GM19193 (cell line): ENCODE measurements around the gene FNBP1L.

Source experiments
- POLR2A ChIP-seq: IDR thresholded peaks from 4 replicates; pipeline ENCODE4 v1.6.1; 2011; ENCODE audit not compliant: insufficient read depth, insufficient read length; ENCODE audit errors: extremely low read depth

Gene FNBP1L

DNA sequence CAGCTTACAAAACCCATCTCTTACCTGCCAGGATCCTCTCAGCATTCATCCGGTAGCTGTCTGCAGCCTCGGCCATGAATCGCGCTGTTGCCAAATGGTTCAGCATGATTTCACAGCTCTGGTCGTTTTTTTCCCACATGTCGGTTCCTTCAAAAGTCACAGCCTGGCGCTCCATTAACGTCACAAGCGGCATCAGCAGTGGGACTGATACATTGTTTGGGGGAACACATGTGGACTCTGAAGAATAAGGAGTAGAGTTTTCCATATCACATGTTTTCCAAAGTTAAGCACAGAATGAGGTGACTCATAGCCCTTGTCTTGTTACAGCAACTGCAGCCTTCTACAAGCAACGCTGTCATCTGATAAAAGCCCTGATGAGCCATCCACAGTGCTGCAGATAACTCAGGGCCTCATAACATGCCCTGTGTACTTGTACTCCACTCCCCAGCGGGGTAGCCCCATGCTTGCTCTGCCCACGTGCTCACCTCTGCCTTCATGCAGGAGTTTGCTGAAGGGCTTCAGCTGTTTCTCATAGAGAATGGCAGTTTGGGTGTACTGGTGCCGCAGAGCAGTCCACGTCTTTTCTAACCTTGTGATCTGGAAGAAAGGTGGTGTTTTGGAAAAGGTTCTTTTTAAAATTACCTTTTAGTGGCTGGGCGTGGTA is 119.5 kb downstream of the FNBP1L start:
- TF ChIP-seq POLR2A, result no peak

DNA sequence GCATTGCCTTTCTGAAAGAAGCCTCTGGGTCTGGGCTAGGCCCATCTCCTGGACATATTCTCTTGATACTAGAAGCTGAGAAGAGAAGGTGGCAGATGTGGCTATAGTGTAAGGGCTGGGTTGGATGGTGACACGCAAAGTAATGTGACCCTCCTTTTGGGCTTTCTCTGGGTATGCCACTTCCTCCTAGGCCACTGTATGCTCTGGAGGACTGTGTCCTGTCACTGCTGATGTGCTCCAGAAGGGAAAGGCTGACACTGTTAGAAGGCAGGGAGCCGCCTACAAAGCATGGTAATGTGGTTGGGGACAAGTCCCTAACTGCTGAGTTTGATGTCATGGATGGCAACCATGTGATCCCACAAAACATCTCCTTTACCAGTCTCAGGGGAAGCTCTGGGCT is 121.6 kb downstream of the FNBP1L start:
- TF ChIP-seq POLR2A, result no peak

DNA sequence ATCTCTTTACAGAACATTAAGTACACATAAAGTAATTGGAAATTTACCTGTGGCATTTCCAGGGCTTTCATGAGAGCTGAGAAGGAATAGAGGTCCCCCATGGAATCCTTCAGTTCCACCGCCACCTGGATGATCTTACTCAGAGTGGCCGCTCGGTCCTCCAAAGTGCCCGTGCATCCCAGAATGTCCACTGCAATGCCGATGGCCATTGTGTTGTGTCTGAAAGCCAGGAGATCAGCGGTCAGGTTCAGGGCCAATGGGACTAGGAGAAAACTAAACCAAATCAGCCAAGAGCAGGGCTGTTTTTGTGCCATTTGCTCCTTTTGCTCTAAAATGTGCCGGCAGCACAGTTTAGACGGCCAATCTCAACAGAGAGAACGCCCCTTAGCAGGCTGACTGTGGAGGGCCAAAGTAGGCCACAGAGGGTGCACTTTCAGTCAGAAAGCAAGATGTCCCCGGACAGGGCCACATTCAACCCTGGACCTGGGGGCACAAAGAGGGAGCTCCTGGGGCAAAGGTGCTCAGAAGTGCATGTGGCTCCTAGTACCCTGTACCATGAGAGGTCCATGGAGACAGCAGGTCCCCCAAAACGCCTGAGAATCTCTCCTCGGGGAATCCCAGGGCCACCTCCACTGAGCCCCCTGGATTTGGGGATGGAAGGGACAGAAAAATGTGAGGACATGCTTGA is 123.8 kb downstream of the FNBP1L start:
- TF ChIP-seq POLR2A, result no peak

DNA sequence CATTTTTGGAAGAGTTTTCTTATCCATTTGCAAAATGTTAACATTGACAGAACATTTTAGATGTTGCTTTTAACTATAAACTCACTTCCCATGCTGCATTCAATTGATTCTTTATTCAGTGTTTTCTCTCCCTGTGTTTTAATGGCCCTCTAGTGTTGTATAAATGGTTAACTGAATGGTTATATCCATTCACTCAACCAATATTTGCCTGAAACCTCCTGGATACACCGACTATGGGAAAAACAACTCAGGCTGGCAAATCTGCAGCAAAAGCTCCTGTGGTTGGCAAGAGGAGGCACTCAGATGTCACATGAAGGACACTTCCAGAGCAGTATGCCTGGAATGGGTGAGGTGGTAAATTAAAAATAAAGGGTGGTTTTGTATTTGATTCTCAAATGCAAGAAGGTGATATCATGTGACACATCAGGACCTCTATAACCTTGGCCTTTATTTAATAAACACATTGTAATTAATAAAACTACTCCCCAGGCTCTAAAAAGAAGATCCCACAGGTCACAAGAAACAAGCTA is 126.1 kb downstream of the FNBP1L start:
- no peak for TF ChIP-seq POLR2A

DNA sequence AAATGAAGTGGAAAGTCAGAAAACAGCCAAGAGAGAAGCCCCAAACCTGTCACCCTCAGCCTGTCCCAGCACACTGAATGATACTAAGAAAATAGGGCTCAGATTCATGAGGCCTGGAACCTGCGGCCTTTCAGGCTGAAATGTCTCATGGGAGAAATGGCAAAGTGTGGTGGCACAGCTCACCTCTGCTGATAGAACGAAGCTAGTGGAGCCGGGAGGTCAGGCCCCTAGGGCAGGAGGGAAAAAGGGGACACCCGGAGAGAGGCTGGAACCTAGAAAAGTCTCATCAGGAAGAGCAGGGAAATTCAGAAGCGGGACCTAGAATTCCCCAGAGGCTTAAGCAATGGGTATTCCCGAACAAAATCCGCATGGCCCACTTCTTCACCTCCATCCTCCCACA is 126.6 kb downstream of the FNBP1L start:
- TF ChIP-seq POLR2A, result no peak

DNA sequence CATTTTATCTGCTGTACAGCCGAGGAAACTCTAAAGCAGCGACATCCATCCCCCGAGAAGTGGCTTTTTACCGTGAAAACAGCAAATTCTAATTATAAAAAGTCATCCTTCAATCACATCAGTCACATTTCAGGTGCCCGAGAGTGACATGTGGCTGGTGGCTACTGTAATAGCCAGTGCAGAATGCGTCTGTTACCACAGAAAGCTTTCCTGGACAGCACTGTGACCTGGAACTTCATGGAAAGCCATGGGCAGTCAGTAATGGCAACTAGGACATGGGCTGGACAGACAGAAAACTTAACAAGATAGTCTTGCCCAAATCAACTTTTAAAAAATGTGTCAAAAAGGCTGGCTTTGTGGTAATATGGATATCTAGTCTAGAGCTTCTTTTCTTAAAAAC is 127.1 kb downstream of the FNBP1L start:
- TF ChIP-seq POLR2A, result no peak

DNA sequence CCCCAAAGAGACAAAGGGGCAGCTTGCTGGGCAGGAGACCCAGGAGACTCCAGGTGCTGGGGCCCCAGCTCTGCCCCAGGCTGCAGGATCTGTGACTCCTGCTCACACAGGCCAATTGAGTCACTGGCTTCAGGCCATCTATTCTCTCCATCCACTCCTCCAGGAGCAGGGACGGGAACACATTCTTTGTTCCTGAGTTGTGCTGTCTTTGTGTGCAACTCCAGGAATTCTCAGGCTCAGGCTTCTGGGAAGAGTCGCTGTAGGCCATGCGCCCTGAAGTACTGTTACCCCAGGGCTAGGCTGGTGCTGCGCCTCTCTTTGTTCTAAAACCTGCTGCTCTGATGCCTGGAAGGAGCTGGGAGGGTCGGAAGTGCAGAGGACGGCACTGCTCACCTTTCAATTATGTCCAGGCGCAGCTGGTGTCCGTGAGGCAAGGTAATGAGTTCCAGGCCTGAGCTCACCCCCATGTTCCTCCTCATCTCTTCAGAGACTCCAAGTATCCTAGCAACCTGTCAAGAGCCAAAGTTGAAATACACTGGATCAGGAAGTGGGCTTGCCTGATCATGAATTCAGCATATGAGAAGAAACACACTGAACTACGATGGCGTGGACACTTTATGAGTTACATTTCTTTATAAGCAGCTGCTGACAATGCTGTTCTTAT is 127.8 kb downstream of the FNBP1L start:
- no peak for TF ChIP-seq POLR2A

DNA sequence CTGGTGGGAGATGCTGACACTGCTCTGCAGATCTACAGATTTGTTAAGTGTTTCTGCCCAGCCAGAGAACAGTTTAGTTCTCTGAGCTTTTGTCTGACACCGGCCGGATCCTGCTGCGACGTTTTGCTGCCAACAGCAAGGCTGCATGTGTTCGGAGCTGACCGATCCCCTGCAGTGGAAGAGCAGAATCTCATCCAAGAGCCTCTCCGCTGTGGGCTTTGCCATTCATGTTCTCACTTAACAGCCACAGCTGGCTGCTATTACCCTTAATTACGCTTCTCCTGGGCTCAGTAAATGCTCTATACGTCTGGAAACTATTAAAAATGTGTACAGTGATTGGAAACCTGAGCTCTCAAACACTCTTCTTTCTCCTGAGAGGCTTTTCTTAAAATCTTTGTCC is 128.4 kb downstream of the FNBP1L start:
- no peak for TF ChIP-seq POLR2A

DNA sequence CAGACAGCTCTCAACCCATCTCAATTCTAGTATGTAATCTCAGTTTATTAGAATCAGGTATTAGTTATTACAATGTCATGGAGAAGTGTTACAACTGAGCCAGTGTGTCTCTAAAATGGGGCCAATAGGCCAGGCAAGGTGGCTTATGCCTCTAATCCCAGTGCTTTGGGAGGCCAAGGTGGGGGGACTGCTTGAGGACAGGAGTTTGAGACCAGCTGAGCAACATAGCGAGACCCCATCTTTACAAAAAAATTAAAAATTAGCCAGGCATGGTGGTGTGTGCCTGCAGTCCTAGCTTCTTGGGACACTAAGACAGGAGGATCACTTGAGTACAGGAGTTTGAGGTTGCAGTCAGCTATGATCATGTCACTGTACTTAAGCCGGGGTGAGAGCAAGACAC is 128.8 kb downstream of the FNBP1L start:
- TF ChIP-seq POLR2A, result no peak

DNA sequence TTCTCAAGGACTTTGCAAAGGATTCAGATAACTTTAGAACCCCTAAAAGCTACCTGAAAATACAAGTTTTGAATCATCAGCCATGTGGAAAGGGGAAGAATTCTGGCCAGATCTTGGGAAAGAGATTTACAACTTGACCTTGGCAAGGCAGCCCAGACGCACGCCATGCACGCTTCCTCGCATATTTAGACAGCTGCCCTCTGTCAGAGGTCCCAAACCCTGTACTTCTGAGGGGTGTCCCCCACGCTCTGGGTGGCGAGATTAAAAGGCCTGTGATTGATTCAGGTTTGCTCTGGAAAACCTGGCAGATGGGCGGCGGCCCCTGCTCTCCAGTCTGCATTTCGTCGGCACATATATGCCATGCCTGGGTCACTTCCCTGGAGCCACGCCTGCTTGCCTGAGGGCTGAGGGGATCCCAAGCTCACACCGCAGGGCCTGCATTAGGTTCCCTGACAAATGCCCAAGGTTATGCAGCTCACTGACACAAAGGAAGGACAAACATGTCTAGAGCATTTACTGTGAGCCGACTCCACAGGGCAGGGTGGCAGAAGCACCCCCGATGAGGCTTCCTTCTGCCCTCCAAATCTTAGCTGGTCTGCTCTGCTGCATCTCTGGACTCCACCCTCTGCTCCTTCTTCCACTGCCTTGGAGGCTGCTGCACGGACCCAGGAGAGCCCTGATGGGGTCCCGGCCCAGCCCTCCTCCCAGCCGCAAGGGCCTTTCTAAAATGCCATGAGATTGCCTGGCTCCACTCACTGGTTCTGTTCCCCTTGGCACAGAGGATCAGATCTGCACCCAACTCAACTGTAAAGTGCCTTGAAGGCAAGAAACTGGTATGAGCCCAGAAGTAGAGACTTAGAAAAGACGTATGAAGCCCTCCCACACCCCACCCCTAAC is 129.9 kb downstream of the FNBP1L start:
- no peak for TF ChIP-seq POLR2A

DNA sequence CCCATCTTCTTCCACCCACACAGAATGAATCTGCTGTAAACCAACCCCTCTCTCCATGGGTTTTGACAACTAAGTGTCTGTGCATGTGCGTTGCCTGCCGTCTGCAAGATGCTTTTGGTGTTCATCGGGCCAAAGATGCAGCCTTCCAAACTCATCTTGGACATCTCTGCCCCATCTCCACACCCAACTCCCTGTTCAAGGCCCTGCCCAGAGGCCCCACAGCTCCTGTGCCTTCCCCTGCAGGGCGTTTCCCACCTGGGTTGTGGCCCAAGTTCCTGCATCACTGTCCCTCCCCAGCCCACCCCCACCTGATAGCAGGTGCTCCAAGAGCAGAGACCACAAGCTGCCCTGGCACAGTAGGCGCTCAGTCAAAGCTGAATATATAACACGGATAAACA is 130.5 kb downstream of the FNBP1L start:
- TF ChIP-seq POLR2A, result no peak

DNA sequence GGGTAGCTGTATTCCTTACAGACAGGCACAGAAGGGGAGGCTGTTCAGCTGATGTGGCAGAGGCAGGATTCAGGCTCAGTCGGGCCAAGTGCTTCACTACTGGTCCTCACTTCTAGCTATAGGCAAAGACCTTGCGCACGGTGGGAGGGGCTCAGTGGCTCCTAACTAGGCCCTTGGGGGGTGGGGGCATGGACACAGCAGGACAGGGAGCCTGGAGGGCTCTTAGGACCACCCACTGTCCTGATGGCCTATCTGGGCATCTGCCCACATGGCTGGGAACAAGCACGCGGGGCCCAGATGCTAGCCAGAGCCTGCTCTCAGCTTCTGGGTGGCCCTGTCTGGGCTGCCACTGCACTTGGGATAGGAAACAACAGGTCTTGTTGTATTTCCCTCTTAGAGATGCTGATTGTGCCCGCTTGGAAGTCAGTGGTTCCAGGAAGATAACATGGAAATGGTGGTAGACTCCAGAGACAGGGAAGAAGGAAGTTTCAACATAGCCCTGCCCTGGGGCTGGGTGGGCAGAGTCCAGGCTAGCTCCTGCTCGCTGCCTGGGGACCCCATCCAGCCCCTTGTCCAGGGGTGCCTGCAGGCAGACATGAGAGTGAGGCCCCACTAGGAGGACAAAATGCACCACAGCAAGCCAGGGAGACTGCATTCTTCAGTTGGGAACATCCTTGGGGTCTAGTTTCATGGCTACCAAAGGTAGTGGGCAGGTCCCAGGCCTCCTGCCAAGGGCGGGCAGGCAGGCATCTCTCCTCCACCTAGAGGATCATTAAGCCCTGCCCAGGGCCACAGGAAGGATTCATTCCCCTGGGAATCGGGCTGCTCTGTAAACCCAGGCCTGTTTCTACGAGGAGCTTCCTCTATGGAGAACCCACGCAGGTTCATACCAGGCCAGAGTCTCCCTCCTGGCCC is 131.2 kb downstream of the FNBP1L start:
- TF ChIP-seq POLR2A, result no peak

DNA sequence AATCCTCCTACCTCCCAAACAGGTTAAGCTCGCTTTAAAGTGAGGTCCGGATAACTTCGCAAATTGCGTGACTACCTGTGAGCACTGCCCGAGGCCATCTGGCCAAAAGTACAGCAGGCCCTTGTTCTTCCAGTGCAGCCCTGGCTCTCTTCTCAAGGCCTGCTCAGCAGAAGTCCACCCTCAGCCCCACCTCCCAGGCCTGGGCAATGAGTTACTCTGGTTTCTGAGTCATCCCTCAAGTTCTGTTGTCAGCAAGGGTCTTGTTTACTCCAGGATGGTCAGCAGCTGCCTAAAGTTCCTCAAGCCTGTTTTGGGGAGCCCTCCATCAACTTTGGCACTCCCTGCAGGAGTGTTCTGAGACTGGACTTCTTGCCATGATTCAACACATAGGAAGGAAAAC is 132.0 kb downstream of the FNBP1L start:
- TF ChIP-seq POLR2A, result no peak

DNA sequence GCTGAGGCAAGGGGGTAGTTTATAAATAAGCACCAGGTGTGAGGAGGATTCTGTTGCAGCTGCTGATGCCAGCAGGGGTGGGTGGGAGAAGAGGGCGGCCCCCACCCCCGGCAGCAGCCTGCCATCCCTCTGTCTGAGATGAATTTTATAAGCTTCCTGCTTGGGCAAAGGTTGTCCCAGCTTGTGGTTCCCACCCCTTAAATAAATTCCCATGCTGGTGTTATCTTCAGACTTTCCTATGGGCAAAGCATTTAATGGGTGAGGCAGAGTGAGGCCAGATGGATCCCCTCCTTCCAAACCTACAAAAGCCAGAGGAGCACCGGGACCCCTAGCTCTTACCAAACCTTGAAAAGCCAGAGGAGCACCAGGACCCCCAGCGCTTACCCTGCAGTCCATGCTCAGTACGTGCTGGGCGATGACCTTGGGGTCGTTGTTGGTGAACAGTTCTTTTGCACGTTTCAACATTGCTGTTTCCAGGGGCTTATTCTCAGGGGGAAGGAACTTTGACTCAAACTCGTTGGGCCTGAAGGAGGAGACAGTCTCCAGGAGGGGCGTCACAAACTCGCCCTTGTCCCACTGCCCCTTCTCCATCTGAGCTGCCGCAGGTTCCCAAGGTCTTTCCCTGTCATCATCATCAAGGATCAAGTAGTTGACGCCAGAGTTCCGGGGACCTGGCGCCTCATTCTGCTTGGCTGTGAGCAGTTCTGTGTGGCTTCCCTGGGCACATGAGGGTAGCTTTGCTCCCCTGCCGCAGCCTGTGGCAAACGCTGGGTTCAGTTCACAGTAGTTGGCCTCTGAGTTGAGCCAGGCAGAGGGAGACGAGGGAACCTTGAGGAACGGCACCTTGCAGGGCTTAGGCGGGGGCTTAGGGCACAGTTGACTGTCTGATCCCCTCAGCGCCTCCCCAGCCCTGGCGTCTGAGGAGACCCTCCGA is 134.3 kb downstream of the FNBP1L start:
- no peak for TF ChIP-seq POLR2A
